Measurements from ENCODE around the gene CAMTA1. TPM values are rescaled to one million over a fixed set of nuclear protein-coding genes. Genes with fewer than 3 reads are reported as not detected.

The CAMTA1 gene
- polyA plus RNA-seq, 1 donor from 2014 or later, result 162 TPM

DNA sequence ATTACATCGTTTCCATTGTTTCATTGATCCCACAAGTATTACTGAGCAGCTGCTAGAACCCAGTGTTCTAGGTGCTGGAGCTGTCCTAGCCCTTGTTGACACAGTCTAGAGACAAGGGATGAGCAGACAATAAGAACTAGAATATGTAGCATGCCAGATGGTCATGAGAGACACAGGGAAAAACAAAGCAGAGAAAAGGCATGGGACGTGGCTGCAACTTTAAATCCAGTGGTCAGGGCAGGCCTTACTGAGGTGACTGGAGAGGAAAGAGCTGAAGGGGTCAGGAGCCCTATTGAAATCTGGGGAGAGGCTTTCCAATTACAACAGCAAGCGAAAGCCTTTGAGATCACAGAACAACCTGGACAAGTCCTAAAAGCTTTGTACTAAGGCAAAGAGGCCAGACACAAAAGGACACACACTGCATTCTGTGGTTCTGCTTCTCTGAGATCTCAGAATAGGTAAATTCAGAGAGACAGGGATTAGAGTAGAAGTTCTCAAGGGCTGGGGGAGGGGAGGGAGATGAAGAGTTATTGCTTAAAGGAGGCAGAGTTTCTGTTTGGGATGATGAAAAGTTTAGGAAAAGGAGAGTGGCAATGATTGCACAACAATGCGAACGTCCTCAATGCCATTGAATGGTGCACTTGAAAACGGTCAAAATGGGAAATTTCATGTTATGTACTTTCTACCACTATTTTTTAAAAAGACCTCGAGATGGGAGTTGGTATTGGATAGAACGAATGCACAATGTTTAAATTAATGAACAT is 518.5 kb downstream of the CAMTA1 start:
- H2AFZ ChIP-seq (ENCODE audit: low read depth, low read length), result no peak overlapping the region

DNA sequence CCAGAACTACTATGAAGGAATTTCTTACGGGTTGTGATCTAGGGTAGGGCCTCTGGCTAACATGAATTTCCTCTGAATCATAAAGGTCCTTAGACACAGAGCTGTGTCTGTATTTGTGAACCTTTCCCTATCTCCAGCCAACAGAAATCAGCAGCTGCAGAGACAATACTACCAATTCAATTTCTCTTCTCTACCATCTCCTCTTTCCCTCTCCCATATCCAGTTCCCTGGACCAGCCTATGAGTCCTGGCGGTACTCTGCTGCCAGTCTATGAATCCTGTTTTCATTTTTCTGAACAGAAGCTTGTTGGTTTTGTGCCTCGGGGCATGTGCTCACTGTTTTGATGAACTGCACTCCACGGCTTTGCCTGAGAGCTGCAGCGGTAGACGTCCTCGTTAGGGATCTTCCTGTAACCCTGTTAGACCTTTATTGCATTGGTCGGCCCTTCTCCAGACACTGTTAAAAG is 527.9 kb downstream of the CAMTA1 start:
- Histone ChIP-seq H3K79me2 (replicated peaks; ENCODE audit: insufficient read depth, low read length) (no peaks in the 10 kb centered on the region), H3K4me3 (ENCODE audit: low read length) (no peak overlapping the region), H4K20me1 (ENCODE audit: insufficient read depth) (no peaks in the 10 kb centered on the region), H3F3A (ENCODE audit: insufficient read depth, low read length, poor library complexity, severe bottlenecking) (no peaks in the 10 kb centered on the region), H3K9ac (ENCODE audit: low read length) (no peak overlapping the region), H3K9me2 (ENCODE audit: insufficient read depth, low read length) (no peaks in the 10 kb centered on the region), H3K27me3 (ENCODE audit: insufficient read depth, low read depth, low read length) (no peaks in the 10 kb centered on the region), H3K36me3 (ENCODE audit: insufficient read depth, low read length) (no peaks in the 10 kb centered on the region), H3K4me2 (ENCODE audit: low read length) (no peak overlapping the region), H3K9me3 (ENCODE audit: low read length) (no peaks in the 10 kb centered on the region), H3K27ac (ENCODE audit: low read length) (no peak overlapping the region), H2AFZ (ENCODE audit: low read depth, low read length) (no peak overlapping the region)
- TF ChIP-seq CTCF (IDR thresholded peaks at IDR 0.05; ENCODE audit: poor library complexity, severe bottlenecking) (no peak), MXI1 (conservative IDR thresholded peaks at IDR 0.05; ENCODE audit: poor library complexity, severe bottlenecking) (no peak), EP300 (conservative IDR thresholded peaks at IDR 0.05; ENCODE audit: poor library complexity, severe bottlenecking) (no peak), SMC3 (conservative IDR thresholded peaks at IDR 0.05; ENCODE audit: poor library complexity) (no peak), EZH2 (IDR thresholded peaks at IDR 0.05; ENCODE audit: borderline replicate concordance, insufficient read depth, low read length, poor library complexity, severe bottlenecking) (no peak), TAF1 (IDR thresholded peaks at IDR 0.05; ENCODE audit: low read depth) (no peak), RAD21 (conservative IDR thresholded peaks at IDR 0.05) (no peak), POLR2AphosphoS5 (IDR thresholded peaks at IDR 0.05) (no peak)

More for the DNA sequence above, 518.5 kb downstream of the CAMTA1 start:
- Histone ChIP-seq H3K9ac (ENCODE audit: low read length) (no peak overlapping the region), H3K9me2 (ENCODE audit: insufficient read depth, low read length) (no peaks in the 10 kb centered on the region), H3K27me3 (ENCODE audit: insufficient read depth, low read depth, low read length) (no peaks in the 10 kb centered on the region), H3K4me3 (ENCODE audit: low read length) (no peak overlapping the region), H3K36me3 (ENCODE audit: insufficient read depth, low read length) (no peaks in the 10 kb centered on the region), H4K20me1 (ENCODE audit: insufficient read depth) (no peaks in the 10 kb centered on the region), H3K9me3 (ENCODE audit: low read length) (peaks cover 2% of the 10 kb centered on the region), H3K79me2 (replicated peaks; ENCODE audit: insufficient read depth, low read length) (no peaks in the 10 kb centered on the region), H3K4me2 (ENCODE audit: low read length) (no peak overlapping the region), H3K27ac (ENCODE audit: low read length) (no peak overlapping the region), H3F3A (ENCODE audit: insufficient read depth, low read length, poor library complexity, severe bottlenecking) (no peaks in the 10 kb centered on the region)
- no peak for TF ChIP-seq RAD21 (conservative IDR thresholded peaks at IDR 0.05)
- TF ChIP-seq REST (IDR thresholded peaks at IDR 0.05; ENCODE audit: borderline replicate concordance), result no peak
- TF ChIP-seq MXI1 (conservative IDR thresholded peaks at IDR 0.05; ENCODE audit: poor library complexity, severe bottlenecking), result no peak
- no peak for TF ChIP-seq EZH2 (IDR thresholded peaks at IDR 0.05; ENCODE audit: borderline replicate concordance, insufficient read depth, low read length, poor library complexity, severe bottlenecking)
- no peak for TF ChIP-seq SMC3 (conservative IDR thresholded peaks at IDR 0.05; ENCODE audit: poor library complexity)
- no peak for TF ChIP-seq POLR2AphosphoS5 (IDR thresholded peaks at IDR 0.05)
- TF ChIP-seq CTCF (IDR thresholded peaks at IDR 0.05; ENCODE audit: poor library complexity, severe bottlenecking), result no peak
- no peak for TF ChIP-seq TAF1 (IDR thresholded peaks at IDR 0.05; ENCODE audit: low read depth)
- no peak for TF ChIP-seq EP300 (conservative IDR thresholded peaks at IDR 0.05; ENCODE audit: poor library complexity, severe bottlenecking)

Measured in neural cell (in vitro differentiated cells).